ENCODE results near the gene LAMA3. TPM values are rescaled to one million over a fixed set of nuclear protein-coding genes. Genes with fewer than 3 reads are reported as not detected.

LAMA3 gene
- total RNA-seq, 2 experiments from 2014 or later = 0.04 to 0.17 TPM

DNA sequence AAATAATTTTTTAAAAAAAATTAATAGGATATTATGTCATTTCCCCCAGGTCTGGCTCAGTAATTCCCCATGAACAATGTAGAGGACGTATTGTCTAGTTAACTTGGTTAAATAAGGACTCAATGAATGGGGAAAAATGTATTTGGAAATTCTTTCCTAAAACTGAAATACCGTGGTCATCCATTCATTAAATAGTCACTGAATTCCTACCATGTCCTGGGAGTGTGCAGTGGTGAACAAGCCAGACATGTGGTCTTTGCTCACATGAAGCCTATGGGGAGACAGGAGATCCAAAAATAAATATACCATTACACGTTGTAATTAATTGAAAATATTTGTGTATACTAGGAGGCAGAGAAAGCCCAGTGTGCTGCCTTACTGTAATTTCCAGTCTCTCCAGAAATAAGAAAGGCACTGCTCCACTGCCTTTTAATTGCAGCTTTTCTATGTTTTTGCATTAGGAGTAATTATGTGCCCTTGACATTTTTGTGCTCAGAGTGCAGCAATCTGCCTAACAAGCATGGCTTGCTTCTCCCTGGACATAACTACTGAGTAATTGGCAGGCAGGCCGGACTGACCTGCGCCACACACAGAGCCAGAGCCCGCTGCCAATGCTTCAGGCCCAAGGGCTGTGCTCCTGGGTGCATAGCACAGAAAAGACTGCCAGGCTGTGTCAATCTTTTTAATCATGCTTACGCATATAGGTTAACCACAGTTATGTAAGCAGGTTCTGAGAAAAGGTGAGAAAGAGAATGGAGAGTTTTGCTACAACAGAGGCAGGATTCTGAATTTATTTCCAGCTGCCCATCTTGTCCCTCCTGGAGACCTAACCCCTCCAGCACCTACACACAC, 303.1 kb downstream of the LAMA3 start:
- POLR2A ChIA-PET = interaction anchor here (0.8 to 1.2 kb wide), 2 partner anchors 24 to 25 kb away, joined by 3 read pairs; no protein-coding TSS in a partner anchor
- CTCF ChIA-PET = interaction anchor here (1.0 kb wide), 1 partner anchor 11 kb away, joined by 3 read pairs; no protein-coding TSS in a partner anchor

DNA sequence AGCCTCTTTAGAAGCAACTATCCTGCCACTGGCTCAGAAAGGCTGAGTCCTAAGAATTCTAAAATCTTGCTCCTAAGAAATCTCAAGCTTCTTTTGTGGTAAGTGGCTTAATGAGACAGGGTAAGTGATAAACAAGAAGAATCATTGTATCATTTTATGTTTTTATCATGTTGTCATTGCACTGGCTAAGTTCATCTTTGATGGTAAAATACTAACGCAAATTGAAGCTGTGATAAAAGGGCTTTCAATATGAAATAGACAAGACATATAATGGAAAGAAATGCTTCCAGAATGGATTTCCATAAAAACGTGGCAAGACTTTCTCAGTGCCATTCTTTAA, 303.7 kb downstream of the LAMA3 start:
- ChIA-PET CTCF (no interaction called here), POLR2A (interaction anchor here (0.8 to 1.2 kb wide), 2 partner anchors 23 to 25 kb away, joined by 3 read pairs; no protein-coding TSS in a partner anchor)

DNA sequence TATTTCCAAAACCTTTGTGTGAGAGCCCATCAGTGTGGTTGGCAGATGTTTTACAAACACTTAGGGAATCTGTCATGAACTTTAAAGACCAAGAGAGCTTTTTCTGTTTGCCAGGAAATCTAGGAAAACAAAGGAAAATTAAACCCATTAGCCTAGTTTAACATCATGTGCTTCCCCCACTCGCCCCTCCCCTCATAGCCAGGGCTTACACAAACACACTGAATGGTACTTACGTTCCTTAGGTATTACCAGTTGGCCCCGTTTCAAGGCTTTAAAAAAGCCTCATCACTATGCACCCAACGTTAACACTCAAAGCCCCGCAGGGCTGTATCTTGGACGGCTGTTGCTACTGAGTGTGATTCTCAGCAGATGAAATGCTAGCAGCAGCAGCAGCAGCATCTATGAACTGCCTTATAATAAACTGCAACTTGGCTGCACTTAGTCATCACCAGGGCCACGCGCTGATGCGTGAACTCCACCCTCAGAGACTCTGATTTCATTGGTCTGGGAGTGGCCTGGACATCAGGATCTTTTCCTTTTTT, 305.2 kb downstream of the LAMA3 start:
- CTCF ChIA-PET = interaction anchor here (0.9 kb wide), 1 partner anchor 61 kb away, joined by 3 read pairs; no protein-coding TSS in a partner anchor
- POLR2A ChIA-PET = no interaction called here

DNA sequence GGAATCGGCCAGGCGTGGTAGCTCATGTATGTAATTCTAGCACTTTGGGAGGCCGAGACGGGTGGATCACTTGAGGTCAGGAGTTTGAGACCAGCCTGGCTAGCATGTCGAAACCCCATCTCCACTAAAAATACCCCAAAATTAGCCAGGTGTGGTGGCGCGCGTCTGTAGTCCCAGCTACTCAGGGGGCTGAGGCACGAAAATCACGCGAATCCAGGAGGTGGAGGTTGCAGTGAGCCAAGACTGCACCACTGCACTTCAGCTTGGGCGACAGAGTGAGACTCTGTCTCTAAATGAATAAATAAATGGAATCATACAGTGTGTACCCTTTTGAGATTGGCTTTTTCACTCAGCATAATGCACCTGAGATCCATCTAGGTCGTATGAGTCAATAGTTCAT, 305.9 kb downstream of the LAMA3 start:
- CTCF ChIA-PET = interaction anchor here (1.0 kb wide), 1 partner anchor 64 kb away, joined by 3 read pairs; no protein-coding TSS in a partner anchor
- POLR2A ChIA-PET = no interaction called here

DNA sequence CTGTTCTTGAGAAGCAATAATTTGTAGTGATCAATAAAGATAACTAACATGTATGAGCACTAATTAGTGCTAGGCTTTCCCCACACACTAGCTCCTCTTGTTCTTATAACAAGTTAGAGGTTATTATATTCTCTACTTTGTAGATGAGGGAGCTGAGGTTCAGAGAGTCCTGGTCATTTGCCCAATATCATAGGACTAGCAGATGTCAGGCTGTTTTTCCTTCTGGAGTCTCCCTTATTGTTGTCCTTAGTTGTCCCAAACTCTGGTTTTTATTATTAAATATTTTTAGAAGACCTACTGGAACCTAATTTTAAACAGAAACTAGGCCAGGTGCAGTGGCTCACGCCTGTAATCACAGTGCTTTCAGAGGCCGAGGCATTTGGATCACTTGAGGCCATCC, 308.8 kb downstream of the LAMA3 start:
- ChIA-PET POLR2A (no interaction called here), CTCF (interaction anchor here (1.0 kb wide), 1 partner anchor 14 kb away, joined by 4 read pairs; no protein-coding TSS in a partner anchor)

DNA sequence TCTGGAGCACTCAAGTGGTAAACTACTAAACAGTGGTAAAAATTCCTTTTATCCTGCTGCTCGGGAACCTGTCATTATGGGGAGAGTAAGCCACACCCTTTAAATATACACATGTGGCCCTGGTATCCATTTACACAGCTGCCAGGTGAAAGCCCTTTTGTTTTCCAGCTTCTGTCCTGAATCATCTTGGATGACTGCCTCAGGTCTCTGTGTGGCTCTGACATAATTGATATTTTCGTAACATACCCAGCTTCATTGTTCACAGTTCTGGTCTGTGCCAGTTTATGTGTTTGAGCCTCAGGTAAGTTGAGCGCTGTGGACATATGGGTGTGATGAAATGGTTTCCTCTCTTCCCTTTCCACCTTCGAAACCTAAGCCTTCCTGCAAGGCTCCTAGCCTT, 309.6 kb downstream of the LAMA3 start:
- ChIA-PET CTCF (interaction anchor here (1.0 kb wide), 1 partner anchor 15 kb away, joined by 4 read pairs; no protein-coding TSS in a partner anchor), POLR2A (no interaction called here)

DNA sequence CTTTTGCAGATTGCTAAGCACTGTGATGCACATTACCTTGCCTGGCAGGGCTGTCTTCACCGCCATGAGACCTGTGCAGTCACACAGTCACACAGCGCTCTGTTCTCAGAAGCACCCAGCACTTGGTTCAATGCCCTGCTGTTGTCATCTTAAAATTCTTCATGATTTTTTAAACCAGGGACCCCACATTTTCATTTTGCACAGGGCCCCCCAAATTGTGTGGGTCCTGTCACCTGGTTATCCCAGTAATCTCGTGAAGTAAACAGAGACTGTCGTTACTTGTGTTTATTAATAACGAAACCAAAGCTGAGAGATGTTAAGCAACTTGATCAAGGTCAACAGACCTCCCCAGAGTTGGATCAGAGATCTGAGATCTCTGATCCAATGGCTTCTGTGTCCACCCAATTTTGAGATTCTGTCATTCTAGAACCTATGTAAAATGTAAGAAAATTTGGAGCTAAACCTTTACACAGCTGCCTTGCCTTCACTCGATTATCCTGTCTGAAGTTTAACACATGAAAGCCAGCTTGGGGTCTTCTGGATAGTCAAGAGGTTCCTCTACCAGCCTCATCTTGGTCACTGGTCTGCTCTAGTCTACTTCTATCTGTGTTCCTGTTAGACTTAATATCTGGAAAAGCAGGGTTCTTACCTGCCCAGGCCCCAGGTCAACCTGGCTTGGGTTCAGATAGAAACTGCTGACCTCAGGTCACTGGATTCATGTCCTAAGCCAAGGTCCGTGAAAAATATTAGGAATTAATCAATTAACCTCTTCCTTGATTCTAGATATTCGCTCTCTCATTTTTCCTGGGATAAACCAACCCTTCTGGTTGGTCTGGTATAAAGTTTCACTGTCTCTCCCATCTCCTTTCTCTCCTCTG, 311.6 kb downstream of the LAMA3 start:
- ChIA-PET CTCF (no interaction called here), POLR2A (interaction anchor here (0.6 to 0.8 kb wide), 3 partner anchors 7 to 14 kb away, joined by 4 read pairs; partner anchors contain the start of gene TTC39C)

DNA sequence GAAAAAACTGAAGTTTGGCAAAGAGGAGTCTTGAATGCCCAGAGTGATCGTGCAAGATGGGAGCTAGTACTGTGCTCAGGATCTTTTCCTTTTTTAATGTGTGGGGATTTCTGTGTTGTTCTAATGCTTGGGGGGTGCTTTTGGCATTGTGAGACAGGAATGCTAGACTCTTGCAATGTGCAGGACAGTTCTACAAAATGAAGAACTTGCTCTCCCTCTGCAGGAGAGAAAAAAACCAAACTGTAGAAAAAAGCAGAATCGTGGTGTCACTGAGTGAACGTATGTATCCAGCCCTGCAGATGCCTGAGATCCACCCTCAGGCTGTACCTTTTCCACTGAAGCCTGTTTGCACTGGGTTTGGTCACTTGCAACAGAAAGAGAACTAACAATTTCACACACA, 313.2 kb downstream of the LAMA3 start:
- ChIA-PET POLR2A (no interaction called here), CTCF (interaction anchor here (1.3 kb wide), 1 partner anchor 11 kb away, joined by 3 read pairs; no protein-coding TSS in a partner anchor)

DNA sequence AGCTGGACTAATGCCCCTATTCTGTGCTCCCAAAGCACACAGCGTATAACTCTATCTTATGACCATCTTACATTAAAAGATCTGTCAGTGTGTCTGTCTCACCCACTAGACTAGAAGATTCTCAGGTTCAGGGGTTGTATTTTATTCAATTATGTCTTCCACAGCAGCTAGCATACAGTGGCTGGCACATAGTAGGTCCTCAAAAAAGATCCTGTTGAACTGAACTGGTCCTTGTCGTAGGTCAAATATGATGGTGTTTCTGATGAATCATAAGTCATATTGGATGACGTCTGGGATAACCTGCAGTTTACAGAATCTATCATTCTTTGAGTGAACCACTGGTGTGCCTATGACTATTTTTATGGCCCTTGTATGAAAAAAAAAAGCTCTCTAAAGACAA, 314.0 kb downstream of the LAMA3 start:
- ChIA-PET POLR2A (no interaction called here), CTCF (interaction anchor here (1.3 kb wide), 1 partner anchor 12 kb away, joined by 3 read pairs; no protein-coding TSS in a partner anchor)

DNA sequence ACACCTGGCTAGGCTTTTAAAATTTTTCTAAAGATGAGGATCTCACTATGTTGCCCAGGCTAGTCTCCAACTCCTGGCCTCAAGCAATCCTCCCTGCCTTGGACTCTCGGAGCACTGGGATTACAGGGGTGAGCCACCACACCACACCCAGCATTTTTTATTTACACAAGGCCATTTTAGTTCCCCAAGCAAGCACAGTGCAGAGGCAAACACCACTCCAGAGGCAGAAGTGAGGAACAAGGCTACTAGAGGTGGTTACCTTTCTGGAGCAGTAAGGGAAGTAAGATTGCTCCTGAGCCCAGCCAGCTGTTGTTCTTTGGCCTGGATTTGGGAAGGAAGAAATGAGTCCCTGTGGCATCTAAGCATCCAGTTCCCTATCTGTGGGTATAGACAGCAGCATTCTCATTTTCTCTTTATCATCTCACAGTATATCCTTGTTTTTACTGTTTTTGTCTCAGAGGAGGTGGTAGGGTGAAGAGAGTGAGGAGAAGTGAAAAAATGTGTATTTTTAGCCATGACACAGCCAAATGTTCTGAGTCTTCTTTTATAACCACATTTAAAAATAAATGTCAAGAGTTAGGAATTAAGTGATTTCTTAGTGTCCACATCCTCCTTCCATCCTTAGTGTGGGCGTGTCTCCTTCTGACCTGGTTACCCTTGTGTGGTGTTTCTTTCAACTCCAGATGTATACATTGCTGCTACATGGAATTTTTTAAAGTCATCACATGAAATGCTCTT, 314.8 kb downstream of the LAMA3 start:
- ChIA-PET POLR2A (no interaction called here), CTCF (no interaction called here)

Other genes with a start within 250 kb of the LAMA3 start
- gene RIOK3, start 236.2 kb upstream of the LAMA3 start, total RNA-seq = 10 to 100 TPM; 60.0 to 67.7 TPM
- 10 to 100 TPM; 43.2 to 44.6 TPM for gene RMC1, start 185.9 kb upstream of the LAMA3 start, total RNA-seq
- 10 to 100 TPM; 28.1 to 31.3 TPM for gene NPC1, start 102.9 kb upstream of the LAMA3 start, total RNA-seq
- not detected for gene ANKRD29, start 26.5 kb upstream of the LAMA3 start, total RNA-seq

All from activated CD8-positive, alpha-beta memory T cell treated with anti-CD3 and anti-CD28 coated beads for 36 hours (primary cell).